Keratinocyte (primary cell): ENCODE measurements around the gene RBM19.

Experiments
- EZH2 ChIP-seq: IDR thresholded peaks from one replicate; pipeline ENCODE4 v1.6.1; 2012; ENCODE audit warnings: inconsistent platforms, mild to moderate bottlenecking, low read length, moderate library complexity
- TF ChIP-seq, protein P1 (sequence below), 3 experiments: IDR thresholded peaks in 1 of 3; conservative IDR thresholded peaks in 1 of 3; optimal IDR thresholded peaks in 1 of 3; 2 replicates in 2 of 3; 3 replicates in 1 of 3; pipeline versions ENCODE3 to v1.5.1; 2011; ENCODE audit warnings: low read length in 3 of 3, mild to moderate bottlenecking in 3 of 3, moderate library complexity in 2 of 3, control low read depth in 1 of 3, inconsistent platforms in 1 of 3; ENCODE audit not compliant: insufficient read depth in 2 of 3; ENCODE audit errors: extremely low read depth in 1 of 3

DNA sequence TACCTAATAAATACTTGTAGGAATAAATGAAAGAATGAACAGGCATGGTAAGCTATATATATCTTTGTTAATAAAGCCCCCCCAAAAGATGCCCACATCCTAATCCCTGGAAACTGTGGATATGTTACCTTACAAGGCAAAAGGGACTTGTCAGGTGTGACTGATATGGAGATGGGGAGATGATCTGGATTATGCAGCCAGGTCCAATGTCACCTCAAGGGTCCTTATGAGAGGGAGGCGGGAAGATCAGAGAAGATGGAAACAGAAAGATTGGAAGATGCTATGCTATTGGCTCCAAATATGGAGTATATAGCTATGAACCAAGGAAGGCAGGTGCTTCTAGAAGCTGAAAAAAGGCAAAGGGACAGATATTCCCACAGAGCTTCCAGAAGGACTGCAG, 3.4 kb downstream of the RBM19 start:
- TF ChIP-seq, protein P1, sequence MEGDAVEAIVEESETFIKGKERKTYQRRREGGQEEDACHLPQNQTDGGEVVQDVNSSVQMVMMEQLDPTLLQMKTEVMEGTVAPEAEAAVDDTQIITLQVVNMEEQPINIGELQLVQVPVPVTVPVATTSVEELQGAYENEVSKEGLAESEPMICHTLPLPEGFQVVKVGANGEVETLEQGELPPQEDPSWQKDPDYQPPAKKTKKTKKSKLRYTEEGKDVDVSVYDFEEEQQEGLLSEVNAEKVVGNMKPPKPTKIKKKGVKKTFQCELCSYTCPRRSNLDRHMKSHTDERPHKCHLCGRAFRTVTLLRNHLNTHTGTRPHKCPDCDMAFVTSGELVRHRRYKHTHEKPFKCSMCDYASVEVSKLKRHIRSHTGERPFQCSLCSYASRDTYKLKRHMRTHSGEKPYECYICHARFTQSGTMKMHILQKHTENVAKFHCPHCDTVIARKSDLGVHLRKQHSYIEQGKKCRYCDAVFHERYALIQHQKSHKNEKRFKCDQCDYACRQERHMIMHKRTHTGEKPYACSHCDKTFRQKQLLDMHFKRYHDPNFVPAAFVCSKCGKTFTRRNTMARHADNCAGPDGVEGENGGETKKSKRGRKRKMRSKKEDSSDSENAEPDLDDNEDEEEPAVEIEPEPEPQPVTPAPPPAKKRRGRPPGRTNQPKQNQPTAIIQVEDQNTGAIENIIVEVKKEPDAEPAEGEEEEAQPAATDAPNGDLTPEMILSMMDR (optimal IDR thresholded peaks at IDR 0.05 in 1 of 3, IDR thresholded peaks at IDR 0.05 in 1 of 3, conservative IDR thresholded peaks at IDR 0.05 in 1 of 3; ENCODE audit: extremely low read depth in 1 of 3, insufficient read depth in 2 of 3, low read length in 3 of 3), result no peak
- TF ChIP-seq EZH2, result no peak
